Stromal cell of bone marrow (primary cell): Measurements from ENCODE around the gene C19orf18.

ENCODE experiments used
- DNase-seq: peaks from one replicate; pipeline ENCODE4 v3.0.0-alpha.2; 2012; ENCODE audit warnings: low read depth

The C19orf18 gene

DNA sequence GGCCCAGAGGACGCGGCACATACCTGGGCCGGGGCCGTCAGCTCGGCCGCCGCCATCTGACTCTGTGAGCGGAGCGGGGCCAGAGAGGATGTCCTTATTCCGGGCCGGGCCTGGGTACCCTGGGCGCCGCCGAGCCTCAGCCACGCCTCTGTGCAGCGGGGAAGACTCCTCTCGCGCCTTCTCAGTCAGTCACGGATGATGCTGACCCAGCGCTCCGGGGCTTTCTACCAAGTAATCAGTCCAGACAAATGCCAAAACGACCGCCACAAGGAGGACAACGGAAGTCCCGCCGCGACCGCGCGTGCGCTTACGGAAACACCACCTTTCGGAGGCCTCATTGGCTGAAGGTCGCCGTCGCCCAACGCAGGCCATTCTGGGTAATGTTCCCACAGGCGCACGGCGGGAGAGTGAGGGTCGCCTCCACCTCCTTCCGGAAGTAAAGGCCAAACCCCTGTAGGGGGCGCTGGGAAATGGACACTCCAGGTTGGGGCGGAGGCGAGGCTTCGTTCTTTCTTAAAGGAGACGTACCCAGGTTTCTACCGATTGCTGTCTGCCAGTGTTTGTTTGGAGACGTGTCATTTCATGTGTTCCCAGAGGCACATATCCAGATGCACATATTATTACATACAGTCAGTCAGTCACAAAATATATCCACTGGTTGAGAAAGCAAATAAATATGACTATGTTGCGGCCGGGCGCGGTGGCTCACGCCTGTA is 26.8 kb downstream of the C19orf18 start, which contains the start of gene ZNF256:
TSS of gene ZNF256 (minus strand) at position 288 of the 716 bp plus-strand sequence. CDS start at position 56, 232 bp downstream.
- DNase-seq: peak; percentile 93

DNA sequence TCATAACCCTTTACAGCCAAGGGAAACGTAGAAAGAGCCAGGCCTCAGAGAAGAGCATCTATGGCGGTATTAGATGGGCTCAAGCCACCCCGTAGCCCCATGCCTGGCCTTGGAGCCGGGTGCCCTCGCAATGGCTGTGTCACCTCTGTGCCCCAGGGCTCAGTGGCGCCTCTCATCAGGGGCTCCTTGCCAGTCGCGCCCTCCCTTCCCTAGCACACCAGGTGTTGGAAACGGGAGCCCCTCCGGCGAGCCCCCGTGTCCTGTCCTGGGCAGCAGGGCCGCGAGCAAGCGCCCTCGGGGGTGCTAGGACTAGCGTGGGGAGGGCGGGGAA is 27.3 kb downstream of the C19orf18 start:
- no peak for DNase-seq

DNA sequence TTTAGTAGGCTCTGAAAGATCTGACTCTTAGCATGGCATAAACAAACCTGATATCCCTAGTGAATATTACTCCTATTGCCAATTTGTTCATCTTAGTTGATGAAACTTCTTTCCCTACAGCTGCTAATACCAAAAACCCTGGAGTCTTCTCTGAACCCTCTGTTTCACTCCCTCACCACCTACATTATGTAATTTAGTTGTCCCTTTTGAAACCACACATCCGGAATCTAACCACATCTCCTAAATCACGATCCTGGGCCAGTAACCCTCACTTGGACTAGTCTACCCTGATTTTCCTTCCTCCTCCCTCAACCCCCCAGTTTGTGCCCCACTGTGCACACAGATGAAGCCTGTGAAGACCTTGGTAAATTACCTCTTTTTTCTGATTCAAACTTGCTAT is 28.0 kb downstream of the C19orf18 start:
- no peak for DNase-seq

DNA sequence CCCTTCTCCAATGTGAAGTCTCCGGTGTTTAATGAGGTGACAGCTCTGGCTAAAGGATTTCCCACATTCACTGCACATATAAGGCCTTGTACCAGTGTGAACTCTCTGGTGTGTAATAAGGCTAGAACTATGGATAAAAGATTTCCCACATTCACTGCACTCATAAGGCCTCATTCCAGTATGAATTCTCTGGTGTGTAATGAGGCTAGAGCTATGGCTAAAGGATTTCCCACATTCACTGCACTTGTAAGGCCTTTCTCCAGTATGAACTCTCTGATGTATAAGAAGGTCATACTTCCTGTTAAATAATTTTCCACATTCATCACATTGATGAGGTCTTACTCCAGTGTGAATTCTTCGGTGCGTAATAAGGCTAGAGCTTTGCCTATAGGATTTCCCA is 32.7 kb downstream of the C19orf18 start:
- DNase-seq: no peak

DNA sequence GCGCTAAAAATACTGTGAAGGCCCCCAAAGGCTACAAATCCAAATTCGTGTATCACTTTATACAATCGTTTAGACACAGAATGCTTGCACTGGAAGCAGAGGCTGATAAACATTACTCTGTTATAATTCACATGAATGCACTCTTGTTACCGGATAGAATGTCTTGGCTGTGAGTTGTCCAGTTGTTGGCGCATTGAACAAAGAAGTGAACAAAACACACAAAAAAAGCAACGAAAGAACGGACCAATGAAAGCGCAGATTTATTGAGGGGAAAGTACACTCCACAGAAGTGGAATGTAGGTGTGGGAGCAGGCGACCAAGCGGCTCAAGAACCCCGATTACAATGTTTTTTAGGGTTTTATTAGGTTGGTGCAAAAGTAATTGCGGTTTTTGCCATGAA is 38.6 kb downstream of the C19orf18 start:
- DNase-seq: no peak

DNA sequence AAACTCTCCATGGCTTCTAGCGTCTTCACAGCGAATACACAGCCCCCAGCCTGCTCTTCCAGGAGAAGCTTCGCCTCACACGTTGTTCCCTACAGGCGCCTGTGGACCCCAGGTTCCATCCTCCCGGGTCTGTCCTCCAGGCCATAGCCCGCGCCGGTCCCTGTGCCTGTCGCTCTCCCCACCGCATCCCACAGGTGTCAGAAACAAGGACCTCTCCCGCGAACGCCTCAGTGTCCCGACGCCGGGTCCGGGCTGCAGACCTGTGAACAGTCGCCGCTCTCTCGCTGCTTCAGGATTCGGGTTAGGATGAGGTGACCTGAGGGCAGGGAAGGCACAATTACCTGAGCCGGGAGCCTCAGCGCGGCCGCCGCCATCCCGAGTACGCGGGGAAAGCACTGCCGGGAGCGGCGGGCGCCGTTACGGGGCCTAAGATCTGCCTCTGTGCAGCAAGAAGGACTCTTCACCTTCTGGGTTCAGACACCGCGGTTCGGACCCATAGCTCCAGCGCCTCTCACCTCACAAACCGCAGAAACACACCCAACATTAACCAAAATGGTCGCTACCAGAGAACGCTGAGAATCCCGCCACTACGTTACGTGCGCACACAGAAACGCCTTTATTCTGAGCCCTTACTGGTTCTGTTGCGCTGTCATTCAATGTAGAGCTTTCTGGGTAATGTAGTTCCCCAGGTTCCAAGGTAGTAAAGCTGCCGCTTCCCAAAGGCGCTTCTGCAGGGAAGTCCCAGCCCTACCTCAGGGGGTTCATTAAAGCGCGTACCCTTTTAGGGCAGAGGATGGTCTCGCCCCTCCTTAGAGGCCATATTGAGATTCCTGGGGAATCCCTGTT is 39.3 kb downstream of the C19orf18 start, which contains the start of gene ZNF418:
TSS of gene ZNF418 (minus strand) at position 583 of the 846 bp plus-strand sequence. CDS start 1,580 bp downstream, outside the sequence.
- peak; percentile 82 for DNase-seq

DNA sequence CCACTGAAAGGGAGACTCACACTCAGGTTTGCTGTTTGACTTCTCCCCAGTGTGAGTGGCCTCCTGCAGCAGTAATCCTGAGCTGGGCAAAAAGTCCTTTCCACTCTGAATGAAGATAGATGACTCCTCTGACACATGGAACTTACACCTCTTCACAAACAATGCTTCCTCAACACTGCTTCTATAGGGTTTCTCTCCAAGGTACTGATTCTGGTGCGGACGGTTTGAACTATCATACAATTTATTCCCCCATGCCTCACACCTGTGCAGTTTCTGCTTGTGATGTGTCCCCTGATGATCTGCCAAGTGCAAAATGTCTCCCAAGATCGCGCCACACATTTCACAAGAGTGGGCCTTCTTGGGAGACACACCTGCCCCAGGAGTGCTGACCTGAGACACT is 46.7 kb downstream of the C19orf18 start:
- DNase-seq: no peak

DNA sequence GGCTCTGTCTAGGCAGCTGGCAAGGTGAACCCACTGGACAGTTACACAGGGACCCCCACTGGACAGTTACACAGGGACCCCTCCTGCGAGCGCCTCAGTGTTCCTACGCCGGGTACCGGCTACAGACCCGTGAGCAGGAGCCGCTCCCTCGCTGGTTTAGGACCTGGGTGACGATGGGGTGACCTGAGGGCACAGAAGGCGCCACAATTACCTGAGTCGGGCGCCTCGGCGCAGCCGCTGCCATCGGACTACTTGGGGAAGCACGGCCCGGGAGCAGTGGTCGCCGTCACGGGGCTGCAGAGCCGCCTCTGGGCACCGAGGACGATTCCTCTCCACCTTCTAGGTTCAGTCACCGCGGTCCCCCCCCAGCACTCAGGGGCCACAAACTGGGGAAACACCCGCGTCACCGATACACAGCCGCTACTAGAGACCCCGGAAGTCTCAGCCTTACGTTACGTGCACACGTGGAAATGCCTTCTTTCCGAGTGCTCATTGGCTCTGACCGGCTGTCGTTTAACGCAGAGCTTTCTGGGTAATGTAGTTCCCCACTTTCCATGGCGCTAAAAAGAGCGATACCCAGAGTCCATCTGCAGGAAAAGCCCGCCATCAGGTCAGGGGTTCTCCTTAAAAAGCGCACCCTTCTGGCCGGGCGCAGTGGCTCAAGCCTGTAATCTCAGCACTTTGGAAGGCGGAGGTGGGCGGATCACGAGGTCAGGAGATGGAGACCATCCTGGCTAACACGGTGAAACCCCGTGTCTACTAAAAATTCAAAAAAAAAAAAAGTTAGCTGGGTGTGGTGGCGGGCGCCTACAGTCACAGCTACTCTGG is 58.0 kb downstream of the C19orf18 start, which contains the start of gene ZNF417:
TSS of gene ZNF417 (minus strand) at position 425 of the 828 bp plus-strand sequence. CDS start at position 244, 181 bp downstream.
- DNase-seq: peak; percentile 96

DNA sequence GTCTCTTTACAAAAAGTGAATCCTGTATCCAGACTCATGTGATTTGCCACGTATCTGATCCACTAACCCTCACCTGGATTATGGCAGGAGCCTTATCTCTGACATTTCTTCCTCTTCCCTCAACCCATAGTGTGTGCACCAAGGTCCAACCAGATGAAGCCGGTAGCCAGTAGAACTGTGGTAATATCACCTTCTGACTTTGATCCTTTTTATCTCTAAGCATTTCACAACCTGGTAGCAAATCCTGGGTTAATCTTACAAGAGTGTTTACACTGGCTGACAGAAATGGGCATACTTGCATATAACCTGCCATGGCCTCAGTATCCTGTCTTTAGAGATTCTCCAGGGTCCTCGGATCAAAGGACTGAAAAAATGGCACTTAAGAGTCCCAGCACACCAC is 59.8 kb downstream of the C19orf18 start:
- no peak for DNase-seq
